HepG2 (cell line): Measurements from ENCODE around the gene LY6G5B. TPM values are rescaled to one million over a fixed set of nuclear protein-coding genes. Genes with fewer than 3 reads are reported as not detected.

Source experiments
- ATAC-seq: fragments of 200-7000 bp; cut with Tn5 transposase; 3 replicates; pipeline ENCODE4 v1.9.1; 2020; ENCODE audit warnings: mild to moderate bottlenecking, moderate library complexity
- BruUV-seq: library from RNA; stranded (reverse); fragments of 400-500 nt; replicated peaks from 2 replicates; lab custom pipeline; 2021; lab: Mats Ljungman, UMichigan
- CTCF ChIA-PET: fragments of 300-600 bp; formaldehyde crosslinking; extraction: SDS; loops from one replicate; lab custom pipeline; 2021; ENCODE audit warnings: low total read pairs, inconsistent platforms, low intra/inter-chr PET ratio; lab: Yijun Ruan, JAX
- POLR2A ChIA-PET: fragments of 350-600 bp; sonication (Branson Sonifier 250); formaldehyde crosslinking; loops from one replicate; lab custom pipeline; 2020; ENCODE audit warnings: antibody characterized with exemption, inconsistent platforms; lab: Yijun Ruan, JAX
- DNase-seq: peaks from one replicate; pipeline ENCODE4 v3.0.0-alpha.2; 2015; ENCODE audit warnings: low spot score
- FAIRE-seq: peaks from 3 replicates; lab custom pipeline; 2011; peaks lifted over from hg19 to GRCh38; lab: Jason Lieb, UNC
- H2AFZ ChIP-seq: one replicate; pipeline ENCODE4 v1.6.1; 2011; ENCODE audit warnings: low read length, inconsistent platforms
- H3K27ac ChIP-seq: fragments of 300-600 bp; 3 replicates; pipeline ENCODE4 v1.8.0; 2011; ENCODE audit warnings: mixed run types, mild to moderate bottlenecking, mixed read lengths, low read length, inconsistent platforms; ENCODE audit not compliant: insufficient read depth; ENCODE audit errors: extremely low read length
- H3K27me3 ChIP-seq, 2 experiments: fragments of 200-600 bp in 1 of 2; 2 replicates in 1 of 2; 3 replicates in 1 of 2; pipeline versions ENCODE4 v1.6.0 to v1.8.0; 2011; ENCODE audit warnings: low read length in 2 of 2, mild to moderate bottlenecking in 2 of 2, moderate library complexity in 2 of 2, inconsistent platforms in 1 of 2; ENCODE audit not compliant: insufficient read depth in 2 of 2, control insufficient read depth in 1 of 2
- H3K36me3 ChIP-seq, 2 experiments: fragments of 200-600 bp in 1 of 2; replicated peaks in 1 of 2; 2 replicates in 1 of 2; 3 replicates in 1 of 2; pipeline versions ENCODE4 v1.5.1 to v1.8.0; 2011; ENCODE audit warnings: low read length in 2 of 2, inconsistent platforms in 1 of 2; ENCODE audit not compliant: insufficient read depth in 2 of 2, control insufficient read depth in 1 of 2
- H3K4me1 ChIP-seq: 2 replicates; pipeline ENCODE4 v1.5.1; 2012; ENCODE audit warnings: low read length, inconsistent platforms; ENCODE audit not compliant: insufficient read depth
- H3K4me2 ChIP-seq: 2 replicates; pipeline ENCODE4 v1.6.0; 2011; ENCODE audit warnings: low read depth, low read length, inconsistent platforms
- H3K4me3 ChIP-seq, 3 experiments: fragments of 200-600 bp in 1 of 3; sonication (generic), shearing (Covaris generic) in 1 of 3; replicated peaks in 1 of 3; 2 replicates each; pipeline ENCODE4 v1.5.1; 2011 to 2016; ENCODE audit warnings: low read length in 3 of 3, inconsistent platforms in 2 of 3, low read depth in 2 of 3, mild to moderate bottlenecking in 2 of 3, control low read depth in 1 of 3, mixed read lengths in 1 of 3; ENCODE audit not compliant: insufficient read depth in 1 of 3
- H3K79me2 ChIP-seq: one replicate; pipeline ENCODE4 v1.6.1; 2011; ENCODE audit warnings: low read length, inconsistent platforms; ENCODE audit not compliant: insufficient read depth
- H3K9ac ChIP-seq: 2 replicates; pipeline ENCODE4 v1.6.0; 2011; ENCODE audit warnings: mild to moderate bottlenecking, low read depth, low read length, inconsistent platforms; ENCODE audit not compliant: insufficient read depth
- H3K9me3 ChIP-seq: 2 replicates; pipeline ENCODE4 v1.5.1; 2012; ENCODE audit warnings: mild to moderate bottlenecking, low read length
- H4K20me1 ChIP-seq: 2 replicates; pipeline ENCODE4 v1.6.0; 2011; ENCODE audit warnings: inconsistent platforms, mild to moderate bottlenecking, low read length, moderate library complexity; ENCODE audit not compliant: insufficient read depth
- CENPBD1 ChIP-seq: sonication (generic); formaldehyde crosslinking; IDR thresholded peaks from 2 replicates; pipeline ENCODE4 v1.8.0; 2022; ENCODE audit warnings: missing genetic modification reagents, low read depth, mild to moderate bottlenecking, borderline replicate concordance
- FOXK1 ChIP-seq: sonication (generic); formaldehyde crosslinking; IDR thresholded peaks from 2 replicates; pipeline ENCODE4 v1.4.0; 2020; ENCODE audit warnings: low read depth, missing genetic modification reagents, borderline replicate concordance
- GABPB1 ChIP-seq: IDR thresholded peaks from 2 replicates; pipeline ENCODE4 v1.6.1; 2016; ENCODE audit warnings: mild to moderate bottlenecking, missing genetic modification reagents, moderate library complexity, missing compliant biosample characterization
- GZF1 ChIP-seq: sonication (generic); formaldehyde crosslinking; IDR thresholded peaks from 2 replicates; pipeline ENCODE4 v1.5.1; 2020; ENCODE audit warnings: mild to moderate bottlenecking, missing genetic modification reagents
- HIVEP1 ChIP-seq: sonication (generic); formaldehyde crosslinking; IDR thresholded peaks from 2 replicates; pipeline ENCODE4 v1.4.0; 2020; ENCODE audit warnings: mild to moderate bottlenecking, missing genetic modification reagents
- ISL2 ChIP-seq: sonication (generic); formaldehyde crosslinking; IDR thresholded peaks from 2 replicates; pipeline ENCODE4 v1.5.0; 2020; ENCODE audit warnings: missing genetic modification reagents
- MAFK ChIP-seq, 2 experiments: IDR thresholded peaks in 1 of 2; conservative IDR thresholded peaks in 1 of 2; 2 replicates each; pipeline ENCODE4 v1.6.1; 2011; ENCODE audit warnings: improper control_type of control experiment in 2 of 2, low read length in 2 of 2
- MEIS2 ChIP-seq: sonication (generic); formaldehyde crosslinking; IDR thresholded peaks from 2 replicates; pipeline ENCODE4 v1.9.0; 2021; ENCODE audit warnings: mild to moderate bottlenecking, missing genetic modification reagents
- NFYB ChIP-seq: sonication (generic); formaldehyde crosslinking; IDR thresholded peaks from 2 replicates; pipeline ENCODE4 v1.4.0; 2020; ENCODE audit warnings: missing genetic modification reagents
- RBM22 ChIP-seq: fragments of 200-400 bp; formaldehyde crosslinking; optimal IDR thresholded peaks from 2 replicates; pipeline ENCODE3; 2017; ENCODE audit warnings: mild to moderate bottlenecking, low read length, moderate library complexity
- SALL1 ChIP-seq: sonication (generic); formaldehyde crosslinking; IDR thresholded peaks from 2 replicates; pipeline ENCODE4 v1.8.0; 2022; ENCODE audit warnings: mild to moderate bottlenecking, missing genetic modification reagents
- SKI ChIP-seq: fragments of 450-650 bp; IDR thresholded peaks from one replicate; pipeline ENCODE4 v1.6.1; 2018; ENCODE audit warnings: mild to moderate bottlenecking; ENCODE audit not compliant: partially characterized antibody
- SNAPC2 ChIP-seq: sonication (generic); formaldehyde crosslinking; IDR thresholded peaks from 2 replicates; pipeline ENCODE4 v1.8.1; 2022; ENCODE audit warnings: mild to moderate bottlenecking, missing genetic modification reagents
- TOE1 ChIP-seq: sonication (generic); formaldehyde crosslinking; IDR thresholded peaks from 2 replicates; pipeline ENCODE4 v1.4.0; 2020; ENCODE audit warnings: mild to moderate bottlenecking, missing genetic modification reagents
- ZMYM3 ChIP-seq: sonication (generic); formaldehyde crosslinking; IDR thresholded peaks from 2 replicates; pipeline ENCODE4 v1.5.1; 2020; ENCODE audit warnings: mild to moderate bottlenecking, missing genetic modification reagents
- ZNF17 ChIP-seq: sonication (generic); formaldehyde crosslinking; IDR thresholded peaks from 2 replicates; pipeline ENCODE4 v1.5.0; 2020; ENCODE audit warnings: mild to moderate bottlenecking, missing genetic modification reagents
- ZNF20 ChIP-seq: sonication (generic); formaldehyde crosslinking; IDR thresholded peaks from 2 replicates; pipeline ENCODE4 v1.4.0; 2020; ENCODE audit warnings: mild to moderate bottlenecking, moderate library complexity, missing genetic modification reagents
- ZNF329 ChIP-seq: sonication (generic); formaldehyde crosslinking; IDR thresholded peaks from 2 replicates; pipeline ENCODE4 v1.9.0; 2021; ENCODE audit warnings: low read depth, mild to moderate bottlenecking, missing genetic modification reagents
- ZNF670 ChIP-seq: sonication (generic); formaldehyde crosslinking; IDR thresholded peaks from 2 replicates; pipeline ENCODE4 v1.8.0; 2022; ENCODE audit warnings: mild to moderate bottlenecking, missing genetic modification reagents, borderline replicate concordance
- WGBS: methylation state at CpG from one replicate; pipeline ENCODE4 v1.1.6; 2017; ENCODE audit warnings: low lambda C conversion rate; 5-methylcytosine and 5-hydroxymethylcytosine counted together
- in situ Hi-C: cut with HindIII; loops from 2 replicates; pipeline ENCODE4 v1.10.0; 2017; ENCODE audit warnings: low pct_unique_long_range_greater_than_20kb; ENCODE audit not compliant: extremely low pct_ligation_motif_present
- intact Hi-C: fragments of 100-400 bp; cut with micrococcal nuclease; formaldehyde crosslinking; loops from one replicate; pipeline ENCODE4 v1.10.0; 2022; ENCODE audit not compliant: unreplicated experiment
- polyA plus RNA-seq, 8 experiments: library from polyadenylated mRNA; depleted of rRNA in 3 of 8; stranded (reverse) in 7 of 8; unstranded in 1 of 8; fragments of >200 nt; fragmentation: Illumina TruSeq in 4 of 8; extraction: Trizol in 4 of 8; gene quantifications; 2 replicates each; pipeline versions ENCODE4 v1.2.1 to v1.2.3, GENCODE V29; 2011 to 2016; ENCODE audit warnings: low read depth in 4 of 8, missing spikeins in 1 of 8, mixed read lengths in 1 of 8; ENCODE audit not compliant: insufficient read depth in 1 of 8
- total RNA-seq, 5 experiments: library from RNA; depleted of rRNA; stranded (reverse); fragments of >200 nt; fragmentation: Illumina TruSeq; extraction: Trizol; gene quantifications; 2 replicates each; pipeline ENCODE4 v1.2.3, GENCODE V29; 2016; ENCODE audit warnings: low read depth in 1 of 5
- TF ChIP-seq, protein P1 (sequence below): sonication (generic); formaldehyde crosslinking; IDR thresholded peaks from 2 replicates; pipeline ENCODE4 v1.4.0; 2020; ENCODE audit warnings: missing genetic modification reagents
- TF ChIP-seq, protein P2 (sequence below): sonication (generic); formaldehyde crosslinking; IDR thresholded peaks from 2 replicates; pipeline ENCODE4 v1.5.0; 2020; ENCODE audit warnings: missing genetic modification reagents

The LY6G5B gene
- total and polyA plus RNA-seq, 2 of the 13 experiments (the other 11 are each of a cell fraction or from before 2014, with no cell fraction given), result 7.8 to 15.7 TPM

DNA sequence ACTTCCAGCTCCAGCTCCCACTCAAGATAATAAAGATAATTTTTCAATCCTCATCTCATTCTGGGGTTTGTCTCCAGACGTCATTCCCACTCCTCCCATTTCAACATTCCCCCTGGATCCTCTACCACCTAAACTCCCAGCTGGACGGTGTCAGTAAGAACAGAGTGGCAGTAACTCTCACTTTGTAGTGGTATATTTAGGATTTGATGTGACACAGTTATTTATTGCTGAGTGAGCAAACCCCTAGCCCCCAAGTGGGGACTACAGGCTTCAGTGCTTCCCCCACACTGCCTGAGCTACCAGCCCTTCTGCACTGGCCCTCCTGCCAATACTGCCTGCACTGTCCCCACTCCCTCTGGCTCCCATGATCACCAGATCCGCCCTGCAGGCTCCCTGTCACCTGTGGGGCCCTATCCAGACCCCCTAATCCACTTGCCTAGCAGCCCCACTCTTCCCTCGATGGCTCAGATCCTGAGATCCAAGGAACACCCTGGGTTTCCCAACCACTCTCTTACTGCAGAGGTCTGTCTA, 11.6 kb upstream of the LY6G5B start:
- DNase-seq, result no peak
- no peak for TF ChIP-seq ISL2 (CRISPR knock-in tag)
- TF ChIP-seq RBM22, result peak; percentile 18
- no peak for TF ChIP-seq SNAPC2 (CRISPR knock-in tag)
- TF ChIP-seq SKI, result no peak
- TF ChIP-seq GABPB1 (CRISPR knock-in tag), result no peak
- TF ChIP-seq ZNF670 (CRISPR knock-in tag), result no peak
- TF ChIP-seq ZNF20 (CRISPR knock-in tag), result no peak
- 0 out of 2 replicates have a peak, but pooled peaks have one; percentile 47 for TF ChIP-seq CENPBD1 (CRISPR knock-in tag)
- TF ChIP-seq MAFK (conservative IDR thresholded peaks at IDR 0.05 in 1 of 2, IDR thresholded peaks at IDR 0.05 in 1 of 2; ENCODE audit: low read length in 2 of 2), result peak; percentile 83 to 85
- TF ChIP-seq FOXK1 (CRISPR knock-in tag), result no peak
- TF ChIP-seq, protein P1, sequence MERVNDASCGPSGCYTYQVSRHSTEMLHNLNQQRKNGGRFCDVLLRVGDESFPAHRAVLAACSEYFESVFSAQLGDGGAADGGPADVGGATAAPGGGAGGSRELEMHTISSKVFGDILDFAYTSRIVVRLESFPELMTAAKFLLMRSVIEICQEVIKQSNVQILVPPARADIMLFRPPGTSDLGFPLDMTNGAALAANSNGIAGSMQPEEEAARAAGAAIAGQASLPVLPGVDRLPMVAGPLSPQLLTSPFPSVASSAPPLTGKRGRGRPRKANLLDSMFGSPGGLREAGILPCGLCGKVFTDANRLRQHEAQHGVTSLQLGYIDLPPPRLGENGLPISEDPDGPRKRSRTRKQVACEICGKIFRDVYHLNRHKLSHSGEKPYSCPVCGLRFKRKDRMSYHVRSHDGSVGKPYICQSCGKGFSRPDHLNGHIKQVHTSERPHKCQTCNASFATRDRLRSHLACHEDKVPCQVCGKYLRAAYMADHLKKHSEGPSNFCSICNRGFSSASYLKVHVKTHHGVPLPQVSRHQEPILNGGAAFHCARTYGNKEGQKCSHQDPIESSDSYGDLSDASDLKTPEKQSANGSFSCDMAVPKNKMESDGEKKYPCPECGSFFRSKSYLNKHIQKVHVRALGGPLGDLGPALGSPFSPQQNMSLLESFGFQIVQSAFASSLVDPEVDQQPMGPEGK (CRISPR knock-in tag), result no peak; the same call in 1 of the 2 replicates
- no peak for TF ChIP-seq HIVEP1 (CRISPR knock-in tag)
- TF ChIP-seq NFYB (CRISPR knock-in tag), result no peak
- no peak for TF ChIP-seq ZNF329 (CRISPR knock-in tag)
- TF ChIP-seq MEIS2, result no peak
- 0 out of 2 replicates have a peak, but pooled peaks have one; percentile 7 for TF ChIP-seq GZF1
- TF ChIP-seq SALL1 (CRISPR knock-in tag), result no peak
- no peak for TF ChIP-seq TOE1 (CRISPR knock-in tag)
- TF ChIP-seq ZMYM3 (CRISPR knock-in tag), result no peak
- TF ChIP-seq, protein P2, sequence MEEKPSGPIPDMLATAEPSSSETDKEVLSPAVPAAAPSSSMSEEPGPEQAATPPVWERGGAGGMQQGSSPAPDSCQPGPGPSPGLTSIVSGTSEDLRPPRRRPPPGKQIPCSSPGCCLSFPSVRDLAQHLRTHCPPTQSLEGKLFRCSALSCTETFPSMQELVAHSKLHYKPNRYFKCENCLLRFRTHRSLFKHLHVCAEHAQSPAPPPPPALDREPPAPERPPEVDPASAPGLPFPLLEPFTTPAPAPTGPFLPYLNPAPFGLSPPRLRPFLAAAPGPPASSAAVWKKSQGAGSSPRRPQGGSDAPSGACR (CRISPR knock-in tag), result no peak
- TF ChIP-seq ZNF17 (CRISPR knock-in tag), result no peak

More for the DNA sequence above, 11.6 kb upstream of the LY6G5B start:
- H3K4me3 ChIP-seq, result peak overlapping the region; percentile 56 to 78 (median 72)
- peaks cover 10 to 20% of the 10 kb centered on the region in 2 experiments for H3K36me3 ChIP-seq
- ATAC-seq (no peak), FAIRE-seq (no peak)
- in situ Hi-C loops (no loop called here), intact Hi-C loops (loop anchor here (10.0 kb wide), 1 partner anchor 113 kb away; the partner anchor contains the start of genes ATP6V1G2, DDX39B and NFKBIL1)
- WGBS, result 55% methylated on average over 4 of the region's 4 CpGs
- no TSS peak for BruUV-seq
- peak overlapping the region; percentile 72 for H3K9ac ChIP-seq
- H3K79me2 ChIP-seq, result peaks cover 61% of the 10 kb centered on the region
- ChIA-PET POLR2A (interaction anchor here (0.9 to 7.9 kb wide), 14 partner anchors 11 to 207 kb away, joined by 3 to 104 read pairs (median 3); partner anchors contain the start of genes AIF1, HSPA1B, LY6G5B and NEU1), CTCF (no interaction called here)
- H2AFZ ChIP-seq, result no peak overlapping the region
- H3K27ac ChIP-seq, result peak overlapping the region; percentile 73
- no peaks in the 10 kb centered on the region; a peak in 2 of 5 replicates for H3K27me3 ChIP-seq
- peak overlapping the region; percentile 100 for H3K4me2 ChIP-seq
- H3K9me3 ChIP-seq, result no peaks in the 10 kb centered on the region
- H4K20me1 ChIP-seq, result peaks cover 19% of the 10 kb centered on the region; the same call in 1 of the 2 replicates
- H3K4me1 ChIP-seq, result peaks cover 95% of the 10 kb centered on the region
